ENCODE data around the gene RASA3.

- TF ChIP-seq CTCF (IDR thresholded peaks at IDR 0.05; ENCODE audit: insufficient read depth, low read depth, low read length), result no peak
- no peak for TF ChIP-seq EZH2 (IDR thresholded peaks at IDR 0.05; ENCODE audit: insufficient read depth, low read length)
Observed at GRCh38 chr13:114005206-114005724, 127.2 kb downstream of the RASA3 start.

All from astrocyte (in vitro differentiated cells and primary cell).